Esophagus squamous epithelium (tissue), 4 donors: ENCODE measurements around the gene CCDC69.

Experiments
- CTCF ChIP-seq, 6 experiments: fragments of 450-650 bp in 4 of 6; fragments of 200-600 bp in 2 of 6; sonication (generic) in 2 of 6; IDR thresholded peaks; one replicate each; pipeline ENCODE4 v1.5.1; 2016 to 2019; ENCODE audit warnings: antibody characterized with exemption in 6 of 6, mild to moderate bottlenecking in 4 of 6, moderate library complexity in 4 of 6
- POLR2A ChIP-seq, 4 donors: fragments of 450-650 bp; IDR thresholded peaks; one replicate each; pipeline ENCODE4 v1.6.1; 2017; ENCODE audit warnings: antibody characterized with exemption in 4 of 4, mild to moderate bottlenecking in 4 of 4, moderate library complexity in 3 of 4

GRCh38 chr5:151225071-151225470, 1.2 kb upstream of the CCDC69 start:
- TF ChIP-seq CTCF (IDR thresholded peaks at IDR 0.05) (no peak), POLR2A (IDR thresholded peaks at IDR 0.05) (no peak)
